Cardiac fibroblast (primary cell): ENCODE results near the gene TESK2.
A peak's percentile ranks its signal among the peaks of the same experiment; 100 is the strongest.

Experiments
- DNase-seq, 2 donors: peaks; one replicate each; pipeline versions ENCODE4 v3.0.0 to v3.0.0-alpha.2; 2010; ENCODE audit warnings: low read depth in 2 of 2
- H3K4me3 ChIP-seq, 2 donors: replicated peaks in 1 of 2; 1 replicate in 1 of 2; 2 replicates in 1 of 2; pipeline ENCODE4 v1.5.1; 2011; ENCODE audit warnings: low read depth in 2 of 2, low read length in 2 of 2, mild to moderate bottlenecking in 2 of 2, moderate library complexity in 1 of 2
- CTCF ChIP-seq: IDR thresholded peaks from one replicate; pipeline ENCODE4 v1.5.1; 2011; ENCODE audit warnings: low read depth, mild to moderate bottlenecking, low read length, inconsistent platforms

Gene TESK2

GRCh38 chr1:45303520-45304310 lies 187.2 kb downstream of the TESK2 start:
- peak; percentile 67 for TF ChIP-seq CTCF
- peak overlapping the region; percentile 71 to 74 for H3K4me3 ChIP-seq
- peak; percentile 99 for DNase-seq

GRCh38 chr1:45302505-45303150 lies 188.3 kb downstream of the TESK2 start:
- H3K4me3 ChIP-seq: peak overlapping the region; percentile 54 to 60
- no peak for DNase-seq
- no peak for TF ChIP-seq CTCF

GRCh38 chr1:45300669-45300997 lies 190.3 kb downstream of the TESK2 start:
- TF ChIP-seq CTCF: no peak
- no peak for DNase-seq
- H3K4me3 ChIP-seq: no peak overlapping the region

- DNase-seq: peak; percentile 89
- peak; percentile 78 for TF ChIP-seq CTCF
- H3K4me3 ChIP-seq: no peak overlapping the region
These were observed 190.8 kb downstream of the TESK2 start for GRCh38 chr1:45299981-45300668.

- no peak overlapping the region for H3K4me3 ChIP-seq
- no peak for DNase-seq
- TF ChIP-seq CTCF: no peak
These were observed 191.7 kb downstream of the TESK2 start for GRCh38 chr1:45299296-45299695.

GRCh38 chr1:45297666-45298356 lies 193.2 kb downstream of the TESK2 start:
- TF ChIP-seq CTCF: no peak
- H3K4me3 ChIP-seq: no peak overlapping the region
- DNase-seq: no peak
